Measurements from ENCODE around the gene TBC1D14. TPM values are rescaled to one million over a fixed set of nuclear protein-coding genes. Genes with fewer than 3 reads are reported as not detected.

TBC1D14 gene
- total and polyA plus RNA-seq, 2 of the 8 experiments (the other 6 are each of a cell fraction or from before 2014, with no cell fraction given): 45.6 to 48.2 TPM

DNA sequence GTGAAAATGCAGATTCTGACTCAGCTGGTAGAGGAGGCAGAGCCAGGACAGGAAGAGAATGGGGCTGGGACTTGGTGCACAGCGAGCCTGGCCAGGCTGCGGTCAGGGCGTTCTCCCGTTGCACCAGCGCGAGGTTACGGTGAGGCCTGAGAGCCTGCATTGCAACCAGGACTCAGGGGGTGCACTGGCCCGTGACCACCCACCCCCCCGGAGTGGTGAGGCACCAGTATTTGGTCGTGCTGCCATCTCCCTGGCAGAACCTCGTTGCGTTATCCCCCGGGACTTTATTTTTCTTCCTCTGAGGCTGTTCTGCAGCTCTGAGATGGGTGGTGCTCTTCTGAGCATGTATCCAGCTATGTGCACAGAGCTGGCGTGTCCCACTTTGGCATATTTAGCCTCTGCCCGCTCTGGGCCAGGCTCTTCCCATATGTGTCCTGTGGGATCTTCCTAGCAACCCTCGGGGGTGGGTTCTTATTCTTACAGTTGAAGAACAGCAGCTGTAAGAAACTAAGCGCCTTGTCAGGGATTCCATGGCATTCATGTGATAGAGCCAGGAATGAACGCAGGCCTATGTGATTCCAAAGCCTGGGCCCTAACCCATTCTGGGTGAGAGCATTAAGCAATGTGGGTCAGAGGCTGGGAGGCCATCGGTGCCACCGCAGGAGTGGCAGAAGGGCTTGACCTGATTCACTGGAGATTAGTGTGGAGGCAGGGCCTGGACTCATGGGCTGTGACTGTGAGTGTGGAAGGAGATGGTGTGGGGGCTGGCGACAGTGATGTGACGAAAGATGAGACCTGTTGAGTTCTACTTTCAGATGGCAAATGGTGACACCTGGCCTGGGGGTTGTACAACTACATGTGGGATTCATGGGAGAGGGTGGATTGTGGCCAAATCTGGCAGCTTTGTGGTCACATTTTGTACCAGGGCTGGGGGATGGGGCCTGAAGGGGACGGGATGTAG lies 136.6 kb downstream of the TBC1D14 start:
- FAIRE-seq (no peak), DNase-seq (ENCODE audit: low read depth in 1 of 2, low spot score in 2 of 2) (no peak)
- Histone ChIP-seq H3K27me3 (replicated peaks in 1 of 4; ENCODE audit: control insufficient read depth in 3 of 4, extremely low read depth in 1 of 4, insufficient read depth in 3 of 4, low read length in 3 of 4) (peaks cover 7 to 21% (median 14%) of the 10 kb centered on the region in 4 experiments), H4K91ac (replicated peaks; ENCODE audit: insufficient read length, low read length) (peak overlapping the region; percentile 57), H4K5ac (ENCODE audit: insufficient read length, low read depth, low read length) (no peak overlapping the region), H3K23me2 (ENCODE audit: low read depth, low read length) (peaks cover 13% of the 10 kb centered on the region; the same call in 1 of the 2 replicates), H2BK5ac (ENCODE audit: low read depth, low read length) (no peak overlapping the region), H3K36me3 (ENCODE audit: control insufficient read depth in 2 of 4, insufficient read depth in 4 of 4, low read length in 3 of 4) (no peaks in the 10 kb centered on the region), H3K79me2 (ENCODE audit: control insufficient read depth in 1 of 2, insufficient read depth in 2 of 2, low read length in 2 of 2) (peaks cover 3 to 49% of the 10 kb centered on the region in 2 experiments; a peak in 3 of 4 replicates), H2BK15ac (ENCODE audit: low read length) (no peak overlapping the region), H3K14ac (ENCODE audit: insufficient read length) (no peak overlapping the region), H3K9ac (replicated peaks in 1 of 4; ENCODE audit: extremely low read depth in 1 of 4, low read depth in 3 of 4, low read length in 3 of 4) (no peak overlapping the region), H3K9me3 (ENCODE audit: insufficient read depth in 2 of 2, low read depth in 1 of 2, low read length in 1 of 2) (no peaks in the 10 kb centered on the region), H3K18ac (ENCODE audit: extremely low read depth, low read length) (no peak overlapping the region), H4K20me1 (replicated peaks in 1 of 2; ENCODE audit: control insufficient read depth in 1 of 2, insufficient read depth in 2 of 2, low read length in 2 of 2) (peaks cover 7 to 39% of the 10 kb centered on the region in 2 experiments), H2BK12ac (ENCODE audit: low read depth, low read length) (no peak overlapping the region), H3K56ac (replicated peaks; ENCODE audit: insufficient read length, low read depth, low read length) (no peak overlapping the region), H2BK120ac (replicated peaks; ENCODE audit: low read depth, low read length) (no peak overlapping the region), H3K4me3 (ENCODE audit: extremely low read depth in 1 of 4, insufficient read depth in 2 of 4, low read depth in 3 of 4, low read length in 4 of 4) (no peak overlapping the region), H3K79me1 (ENCODE audit: low read depth, low read length) (peaks cover 43% of the 10 kb centered on the region), H3K4me2 (ENCODE audit: insufficient read depth in 1 of 2, low read depth in 2 of 2, low read length in 2 of 2) (no peak overlapping the region; a peak in 1 of 4 replicates), H2AK5ac (ENCODE audit: low read depth, low read length) (no peak overlapping the region), H2BK20ac (ENCODE audit: low read length) (no peak overlapping the region), H4K8ac (ENCODE audit: extremely low read depth, insufficient read depth, low read length) (peak overlapping the region; percentile 18; the same call in 1 of the 2 replicates), H3K4me1 (replicated peaks in 1 of 4; ENCODE audit: control insufficient read depth in 3 of 4, insufficient read depth in 4 of 4, low read length in 3 of 4) (peaks cover 0 to 18% (median 8%) of the 10 kb centered on the region in 4 experiments; a peak in 5 of 7 replicates), H2AFZ (ENCODE audit: low read length) (no peak overlapping the region), H3K4ac (replicated peaks; ENCODE audit: insufficient read length, low read depth, low read length) (no peak overlapping the region), H3K27ac (ENCODE audit: low read depth, low read length) (no peak overlapping the region), H3K23ac (ENCODE audit: insufficient read length) (no peak overlapping the region)
- POLR2A ChIA-PET (ENCODE audit: partially characterized antibody): interaction anchor here (0.5 to 5.5 kb wide), 4 partner anchors 11 to 640 kb away, joined by 3 to 36 read pairs (median 4); no protein-coding TSS in a partner anchor
- TF ChIP-seq POU5F1 (IDR thresholded peaks at IDR 0.05; ENCODE audit: low read depth, low read length) (no peak), GTF2F1 (IDR thresholded peaks at IDR 0.05; ENCODE audit: borderline replicate concordance, low read depth, low read length) (no peak), SIX5 (IDR thresholded peaks at IDR 0.05; ENCODE audit: low read depth, low read length) (no peak), CHD1 (IDR thresholded peaks at IDR 0.05; ENCODE audit: low read depth, low read length) (no peak)
- 92% methylated on average over 23 of the region's 23 CpGs; no CpG with 5 or more reads in 1 of the 2 experiments for WGBS, 2 experiments (ENCODE audit: extremely low coverage in 1 of 2, insufficient coverage in 1 of 2, insufficient read length in 1 of 2, insufficient replicate concordance in 2 of 2, low coverage in 1 of 2, low lambda C conversion rate in 2 of 2, missing lambda C conversion rate in 1 of 2)
- CTCF ChIA-PET (ENCODE audit: partially characterized antibody): interaction anchor here (0.7 to 9.7 kb wide), 12 partner anchors 7 to 262 kb away, joined by 3 to 108 read pairs (median 4); partner anchors contain the start of gene GRPEL1
